K562 (cell line): ENCODE data around the gene PCDH12. TPM values are rescaled to one million over a fixed set of nuclear protein-coding genes. Genes with fewer than 3 reads are reported as not detected.

Experiments used
- ARID3A ChIP-seq: IDR thresholded peaks from 2 replicates; pipeline ENCODE4 v1.6.1; 2012; ENCODE audit warnings: low read depth, low read length, improper control_type of control experiment, borderline replicate concordance
- BCL6 ChIP-seq: fragments of 250-450 bp; sonication (Bioruptor Pico); IDR thresholded peaks from 2 replicates; pipeline ENCODE4 v1.4.0; 2020
- BRF1 ChIP-seq: IDR thresholded peaks from 3 replicates; pipeline ENCODE4 v1.6.1; 2011; ENCODE audit warnings: borderline replicate concordance, mild to moderate bottlenecking; ENCODE audit not compliant: insufficient read length; ENCODE audit errors: extremely low read depth
- DMBX1 ChIP-seq: fragments of 250-450 bp; sonication (Bioruptor Pico); IDR thresholded peaks from 2 replicates; pipeline ENCODE4 v1.8.0; 2022; ENCODE audit warnings: inconsistent platforms, mild to moderate bottlenecking, moderate library complexity, borderline replicate concordance
- E2F4 ChIP-seq: sonication (generic); formaldehyde crosslinking; IDR thresholded peaks from 2 replicates; pipeline ENCODE4 v1.8.0; 2022; ENCODE audit warnings: mild to moderate bottlenecking, low read depth, missing genetic modification reagents
- ESRRA ChIP-seq: fragments of 450-650 bp; IDR thresholded peaks from 2 replicates; pipeline ENCODE4 v1.6.1; 2014; ENCODE audit warnings: low read depth, mild to moderate bottlenecking, moderate library complexity, borderline replicate concordance
- HBP1 ChIP-seq: fragments of 450-650 bp; formaldehyde crosslinking; IDR thresholded peaks from 2 replicates; pipeline ENCODE4 v1.4.0; 2022; ENCODE audit warnings: missing genetic modification characterization
- IRF9 ChIP-seq: fragments of 450-650 bp; IDR thresholded peaks from 2 replicates; pipeline ENCODE4 v1.6.1; 2016; ENCODE audit warnings: missing biosample characterization, missing genetic modification characterization
- MEF2A ChIP-seq: IDR thresholded peaks from 2 replicates; pipeline ENCODE4 v1.6.1; 2011; ENCODE audit warnings: low read depth, mild to moderate bottlenecking, low read length, moderate library complexity; ENCODE audit not compliant: control insufficient read depth
- NKRF ChIP-seq: fragments of 450-650 bp; IDR thresholded peaks from 2 replicates; pipeline ENCODE4 v1.6.1; 2016; ENCODE audit warnings: borderline replicate concordance
- SAFB ChIP-seq: fragments of 200-400 bp; formaldehyde crosslinking; IDR thresholded peaks from 2 replicates; pipeline ENCODE4 v1.6.1; 2017; ENCODE audit warnings: low read depth, low read length, borderline replicate concordance
- SNAPC5 ChIP-seq: fragments of 250-450 bp; sonication (Bioruptor Pico); IDR thresholded peaks from 2 replicates; pipeline ENCODE4 v1.8.0; 2021; ENCODE audit warnings: moderate library complexity, mild to moderate bottlenecking, inconsistent platforms
- TARDBP ChIP-seq: fragments of 450-650 bp; IDR thresholded peaks from 2 replicates; pipeline ENCODE4 v1.6.1; 2016
- ZBED1 ChIP-seq: IDR thresholded peaks from 2 replicates; pipeline ENCODE4 v1.6.1; 2014
- ZFX ChIP-seq: sonication (generic); formaldehyde crosslinking; IDR thresholded peaks from 2 replicates; pipeline ENCODE4 v1.8.0; 2022; ENCODE audit warnings: mild to moderate bottlenecking, missing genetic modification reagents, moderate library complexity
- ZNF174 ChIP-seq: fragments of 250-450 bp; sonication (Bioruptor Pico); IDR thresholded peaks from 2 replicates; pipeline ENCODE4 v1.4.0; 2020; ENCODE audit warnings: mild to moderate bottlenecking
- ZNF212 ChIP-seq: fragments of 450-650 bp; formaldehyde crosslinking; IDR thresholded peaks from 2 replicates; pipeline ENCODE4 v1.4.0; 2020; ENCODE audit warnings: mild to moderate bottlenecking
- ZNF398 ChIP-seq: fragments of 250-450 bp; sonication (Bioruptor Pico); IDR thresholded peaks from 2 replicates; pipeline ENCODE4 v1.8.0; 2021; ENCODE audit warnings: moderate library complexity, mild to moderate bottlenecking, inconsistent platforms
- polyA plus RNA-seq, 8 experiments: library from polyadenylated mRNA; depleted of rRNA in 4 of 8; stranded (reverse) in 5 of 8; unstranded in 3 of 8; fragments of >200 nt; fragmentation: Nextera tagmentation in 2 of 8; fragmentation: Illumina TruSeq in 1 of 8; extraction: Ambion mirVana in 2 of 8; extraction: Trizol in 1 of 8; gene quantifications; 2 replicates each; pipeline versions ENCODE4 v1.2.1 to v1.2.3, GENCODE V29; 2011 to 2014; ENCODE audit warnings: inconsistent platforms in 1 of 8, missing spikeins in 1 of 8
- total RNA-seq, 7 experiments: library from RNA; depleted of rRNA in 6 of 7; stranded (reverse); fragments of >200 nt in 6 of 7; fragmentation: Illumina TruSeq in 2 of 7; extraction: Trizol in 2 of 7; gene quantifications; 2 replicates each; pipeline versions ENCODE4 v1.2.1 to v1.2.3, GENCODE V29; 2011 to 2021; ENCODE audit warnings: low replicate concordance in 1 of 7

Gene PCDH12
- total and polyA plus RNA-seq, 9 of the 15 experiments (the other 6 are each of a cell fraction or from before 2014, with no cell fraction given) = 0.01 to 0.04 (median 0.01) TPM; not detected in 4

GRCh38 chr5:141968914-141969608 lies 11.1 kb upstream of the PCDH12 start, which contains the start of gene RNF14 (continued):
- TF ChIP-seq ZNF398 = no peak
- TF ChIP-seq IRF9 (tag) = no peak
- peak; percentile 10; the same call in 1 of the 2 replicates for TF ChIP-seq E2F4 (CRISPR knock-in tag)
- no peak for TF ChIP-seq HBP1 (CRISPR knock-in tag)
- TF ChIP-seq ZNF174 (CRISPR knock-in tag) = no peak
- TF ChIP-seq BCL6 = no peak
- no peak for TF ChIP-seq ZNF212
- TF ChIP-seq ZFX = peak; percentile 100
- no peak for TF ChIP-seq MEF2A
- TF ChIP-seq SAFB = no peak
- no peak for TF ChIP-seq BRF1
- no peak for TF ChIP-seq ZBED1
- TF ChIP-seq TARDBP = no peak; the same call in 1 of the 2 replicates
- TF ChIP-seq DMBX1 = peak; percentile 56; the same call in 1 of the 2 replicates
- peak; percentile 89 for TF ChIP-seq ESRRA
- TF ChIP-seq ARID3A = no peak
- peak; percentile 69; the same call in 1 of the 2 replicates for TF ChIP-seq NKRF
- TF ChIP-seq SNAPC5 (CRISPR knock-in tag) = no peak
